C4-2B (cell line): Measurements from ENCODE around the gene TCAIM.

Experiments
- CTCF ChIP-seq: fragments of 450-650 bp; conservative IDR thresholded peaks from 2 replicates; pipeline ENCODE4 v1.5.1; 2017; ENCODE audit warnings: mild to moderate bottlenecking
- ZFX ChIP-seq: fragments of 450-650 bp; IDR thresholded peaks from 2 replicates; pipeline ENCODE4 v1.6.1; 2017

DNA sequence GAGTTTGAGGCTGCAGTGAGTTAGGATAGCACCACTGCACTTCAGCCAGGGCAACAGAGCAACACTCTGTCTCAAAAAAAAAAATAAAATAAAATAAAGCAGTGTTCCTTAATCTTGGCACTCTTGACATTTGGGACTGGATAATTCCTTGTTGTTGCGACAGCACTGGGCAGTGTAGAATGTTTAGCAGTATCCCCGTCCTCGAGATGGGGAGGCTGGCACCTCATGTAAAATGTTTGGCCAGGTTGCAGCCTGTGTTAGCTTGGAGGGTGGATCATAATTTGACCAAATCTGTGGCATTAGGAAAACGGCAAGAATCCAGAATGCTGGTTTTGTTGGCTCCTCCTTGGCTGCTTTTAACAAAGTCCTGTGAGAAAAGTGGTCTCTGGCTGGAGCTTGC, 91.9 kb downstream of the TCAIM start:
- TF ChIP-seq ZFX (no peak), CTCF (no peak)
